ENCODE results near the gene SYNPR. TPM values are rescaled to one million over a fixed set of nuclear protein-coding genes. Genes with fewer than 3 reads are reported as not detected.

The SYNPR gene
- total RNA-seq, 1 experiment from 2014 or later = 0.17 TPM

DNA sequence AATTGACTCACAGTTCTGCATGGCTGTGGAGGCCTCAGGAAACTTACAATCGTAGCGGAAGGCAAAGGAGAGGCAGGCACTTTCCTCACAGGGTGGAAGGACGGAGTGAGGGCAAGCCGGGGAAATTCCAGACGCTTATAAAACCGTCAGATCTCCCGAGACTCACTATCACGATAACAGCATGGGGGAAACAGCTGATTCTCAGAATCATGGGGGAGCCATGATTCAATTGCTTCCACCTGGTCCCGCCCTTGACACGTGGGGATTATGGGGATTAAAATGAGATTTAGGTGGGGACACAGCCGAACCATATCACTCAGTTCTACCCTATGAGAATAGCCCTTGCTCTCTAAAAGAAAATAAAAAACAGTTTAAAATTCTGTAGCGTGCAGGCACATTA is 13.4 kb upstream of the SYNPR start:
- Histone ChIP-seq H2AFZ (ENCODE audit: low read length) (no peak overlapping the region), H3K4ac (ENCODE audit: low read depth, low read length) (no peak overlapping the region), H3K27ac (ENCODE audit: insufficient read length, low read depth, low read length) (no peak overlapping the region), H3K79me1 (ENCODE audit: insufficient read depth, low read depth, low read length, poor library complexity, severe bottlenecking) (no peaks in the 10 kb centered on the region), H2BK5ac (ENCODE audit: insufficient read length, low read length) (no peak overlapping the region), H3K18ac (ENCODE audit: insufficient read length, low read depth, low read length) (no peak overlapping the region), H3T11ph (ENCODE audit: low read length) (no peak overlapping the region), H3K14ac (ENCODE audit: insufficient read depth, low read length) (no peak overlapping the region), H4K20me1 (ENCODE audit: control insufficient read depth, insufficient read depth, insufficient read length) (no peaks in the 10 kb centered on the region), H3K9ac (ENCODE audit: extremely low read depth, insufficient read length, low read length) (no peak overlapping the region), H4K5ac (ENCODE audit: insufficient read length, low read depth, low read length) (no peak overlapping the region), H3K56ac (ENCODE audit: insufficient read length, low read depth, low read length) (no peak overlapping the region), H3K79me2 (ENCODE audit: insufficient read depth, low read length) (no peaks in the 10 kb centered on the region), H4K8ac (replicated peaks; ENCODE audit: insufficient read length, low read depth, low read length) (no peak overlapping the region), H3K9me3 (ENCODE audit: control insufficient read depth, low read depth, low read length) (no peaks in the 10 kb centered on the region), H2BK20ac (ENCODE audit: low read depth, low read length, poor library complexity, severe bottlenecking) (no peak overlapping the region), H3K4me2 (ENCODE audit: insufficient read depth, insufficient read length, low read length) (no peak overlapping the region), H2BK120ac (ENCODE audit: low read depth, low read length, poor library complexity, severe bottlenecking) (no peak overlapping the region), H2BK12ac (ENCODE audit: insufficient read length, low read depth, low read length) (no peak overlapping the region), H3K23me2 (ENCODE audit: insufficient read length, low read depth, low read length, poor library complexity, severe bottlenecking) (no peaks in the 10 kb centered on the region), H3K4me1 (ENCODE audit: insufficient read depth, low read length) (no peaks in the 10 kb centered on the region), H2AK5ac (ENCODE audit: insufficient read length, low read length) (no peak overlapping the region), H4K91ac (ENCODE audit: insufficient read length, low read depth, low read length) (no peak overlapping the region), H3K27me3 (ENCODE audit: insufficient read depth, low read length) (no peaks in the 10 kb centered on the region), H3K23ac (ENCODE audit: insufficient read length, low read depth, low read length) (no peak overlapping the region), H2BK15ac (ENCODE audit: low read depth, low read length) (no peak overlapping the region)
- H3K36me3 Mint-ChIP-seq (ENCODE audit: insufficient read depth in 1 of 3, low read depth in 3 of 3) = no peaks in the 10 kb centered on the region; a peak in 1 of 7 replicates
- peaks cover 1% of the 10 kb centered on the region; the same call in 1 of the 2 replicates for H3K27me3 Mint-ChIP-seq (ENCODE audit: low read depth)
- no peak overlapping the region for H3K4me3 Mint-ChIP-seq
- H3K9me3 Mint-ChIP-seq = peaks cover 0 to 4% of the 10 kb centered on the region in 2 experiments; a peak in 2 of 5 replicates
- no peaks in the 10 kb centered on the region for H3K4me1 Mint-ChIP-seq
- TF ChIP-seq, protein P1, sequence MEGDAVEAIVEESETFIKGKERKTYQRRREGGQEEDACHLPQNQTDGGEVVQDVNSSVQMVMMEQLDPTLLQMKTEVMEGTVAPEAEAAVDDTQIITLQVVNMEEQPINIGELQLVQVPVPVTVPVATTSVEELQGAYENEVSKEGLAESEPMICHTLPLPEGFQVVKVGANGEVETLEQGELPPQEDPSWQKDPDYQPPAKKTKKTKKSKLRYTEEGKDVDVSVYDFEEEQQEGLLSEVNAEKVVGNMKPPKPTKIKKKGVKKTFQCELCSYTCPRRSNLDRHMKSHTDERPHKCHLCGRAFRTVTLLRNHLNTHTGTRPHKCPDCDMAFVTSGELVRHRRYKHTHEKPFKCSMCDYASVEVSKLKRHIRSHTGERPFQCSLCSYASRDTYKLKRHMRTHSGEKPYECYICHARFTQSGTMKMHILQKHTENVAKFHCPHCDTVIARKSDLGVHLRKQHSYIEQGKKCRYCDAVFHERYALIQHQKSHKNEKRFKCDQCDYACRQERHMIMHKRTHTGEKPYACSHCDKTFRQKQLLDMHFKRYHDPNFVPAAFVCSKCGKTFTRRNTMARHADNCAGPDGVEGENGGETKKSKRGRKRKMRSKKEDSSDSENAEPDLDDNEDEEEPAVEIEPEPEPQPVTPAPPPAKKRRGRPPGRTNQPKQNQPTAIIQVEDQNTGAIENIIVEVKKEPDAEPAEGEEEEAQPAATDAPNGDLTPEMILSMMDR (conservative IDR thresholded peaks at IDR 0.05) = no peak
- no peak overlapping the region for H3K27ac Mint-ChIP-seq
- WGBS (ENCODE audit: extremely low coverage, insufficient read length, low lambda C conversion rate) = no CpG with 5 or more reads among the region's 12 CpGs
- no peak for DNase-seq

Measured in H9 (cell line).